ENCODE results near the gene ZC3H12C.
"Not testable (repeated sequence)": the region's sequence is repeated elsewhere in the genome, so short reads cannot be mapped to it uniquely, and the experiment has no call there.

The ZC3H12C gene

DNA sequence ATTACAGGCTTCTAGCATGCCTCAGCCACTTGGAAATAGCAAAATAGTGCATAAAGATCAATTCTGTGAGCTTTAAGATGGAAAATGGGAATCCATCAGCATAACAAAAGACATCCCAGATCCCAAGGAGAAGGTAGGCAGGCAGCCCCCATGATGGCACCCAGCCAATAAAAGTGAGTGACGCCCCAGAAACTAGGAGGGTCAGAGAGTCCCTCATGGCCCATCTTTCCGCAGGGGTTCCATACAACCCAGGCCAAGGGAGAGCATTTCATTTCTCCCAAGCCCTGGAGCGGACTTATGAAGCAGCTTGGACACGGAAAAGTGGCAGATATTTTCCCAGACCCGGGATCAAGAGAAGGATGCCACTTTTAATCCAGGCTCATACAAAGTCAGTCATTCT lies 93.3 kb downstream of the ZC3H12C start:
- DNase-seq, result no peak

DNA sequence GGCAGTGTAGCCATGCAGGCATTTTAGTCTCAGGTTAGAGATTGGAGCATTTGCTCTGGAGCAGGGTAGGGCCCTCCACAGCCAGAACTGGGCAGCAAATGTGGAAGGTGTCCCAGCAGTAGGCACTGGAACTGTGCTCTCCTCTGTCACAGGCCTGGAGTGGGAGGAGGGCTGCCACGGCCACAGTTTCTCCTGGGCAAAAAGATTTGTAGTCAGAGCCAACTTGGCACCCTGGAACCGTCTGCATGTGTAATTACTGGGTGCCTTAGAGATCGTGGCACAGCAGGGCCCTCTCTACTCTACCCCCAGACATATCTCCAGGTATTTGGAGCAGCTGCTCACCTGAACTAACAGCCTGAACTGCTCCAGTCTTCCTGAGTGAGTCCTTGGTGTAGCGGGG lies 93.7 kb downstream of the ZC3H12C start:
- no peak for DNase-seq

DNA sequence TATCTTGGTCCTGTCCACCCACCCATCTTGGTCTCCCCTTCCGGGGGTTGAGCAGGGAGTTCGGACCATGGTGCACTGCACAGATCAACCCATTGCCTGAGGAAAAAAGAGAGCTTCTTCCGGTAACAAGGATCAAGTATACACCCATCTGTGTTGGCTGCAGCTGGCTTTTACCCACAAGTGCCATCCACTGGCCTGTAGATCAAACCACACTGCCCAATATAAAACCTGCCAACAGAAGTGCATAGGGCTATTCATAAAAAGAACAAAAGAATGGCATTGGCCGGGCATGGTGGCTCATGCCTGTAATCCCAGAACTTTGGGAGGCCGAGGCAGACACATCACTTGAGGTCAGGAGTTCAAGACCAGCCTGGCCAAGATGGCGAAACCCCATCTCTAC lies 94.5 kb downstream of the ZC3H12C start:
- DNase-seq, result no peak

DNA sequence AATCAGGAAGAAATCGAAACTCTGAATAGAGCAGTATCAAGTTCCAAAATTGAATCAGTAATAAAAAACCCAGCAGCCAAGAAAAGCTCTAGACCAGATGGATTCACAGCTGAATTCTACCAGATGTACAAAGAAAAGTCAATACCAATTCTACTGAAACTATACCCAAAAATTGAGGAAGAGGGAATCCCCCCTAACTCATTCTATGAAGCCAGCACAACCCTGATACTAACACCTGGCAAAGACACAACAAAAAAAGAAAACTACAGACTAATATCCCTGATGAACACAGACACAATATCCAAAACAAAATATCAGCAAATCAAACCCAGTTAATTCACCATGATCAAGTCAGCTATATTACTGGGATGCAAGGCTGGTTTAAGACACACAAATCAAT lies 97.7 kb downstream of the ZC3H12C start:
- DNase-seq, result no peak

DNA sequence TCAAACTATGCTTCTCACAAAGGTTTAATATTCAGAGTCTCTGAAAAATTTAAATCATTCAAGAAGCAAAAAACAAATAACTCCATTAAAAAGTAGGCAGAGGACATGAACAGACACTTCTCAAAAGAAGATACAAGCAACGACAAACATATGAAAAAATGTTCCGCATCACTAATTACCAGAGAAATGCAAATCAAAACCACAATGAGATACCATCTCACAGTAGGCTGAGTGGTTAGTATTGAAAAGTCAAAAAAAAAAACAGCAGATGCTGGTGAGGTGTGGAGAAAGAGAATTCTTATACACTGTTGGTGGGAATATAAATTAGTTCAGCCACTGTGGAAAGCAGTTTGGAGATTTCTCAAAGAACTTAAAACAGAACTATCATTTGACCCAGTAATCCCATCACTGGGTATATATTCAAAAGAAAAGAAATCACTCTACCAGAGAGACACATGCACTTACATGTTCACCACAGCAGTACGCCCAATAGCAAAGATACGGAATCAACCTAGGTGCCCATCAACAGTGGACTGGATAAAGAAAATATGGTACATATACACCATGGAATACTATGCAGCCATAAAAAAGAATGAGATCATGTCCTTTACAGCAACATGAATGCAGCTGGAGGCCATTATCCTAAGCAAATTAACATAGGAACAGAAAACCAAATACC lies 99.6 kb downstream of the ZC3H12C start:
- DNase-seq, result not testable (repeated sequence)

DNA sequence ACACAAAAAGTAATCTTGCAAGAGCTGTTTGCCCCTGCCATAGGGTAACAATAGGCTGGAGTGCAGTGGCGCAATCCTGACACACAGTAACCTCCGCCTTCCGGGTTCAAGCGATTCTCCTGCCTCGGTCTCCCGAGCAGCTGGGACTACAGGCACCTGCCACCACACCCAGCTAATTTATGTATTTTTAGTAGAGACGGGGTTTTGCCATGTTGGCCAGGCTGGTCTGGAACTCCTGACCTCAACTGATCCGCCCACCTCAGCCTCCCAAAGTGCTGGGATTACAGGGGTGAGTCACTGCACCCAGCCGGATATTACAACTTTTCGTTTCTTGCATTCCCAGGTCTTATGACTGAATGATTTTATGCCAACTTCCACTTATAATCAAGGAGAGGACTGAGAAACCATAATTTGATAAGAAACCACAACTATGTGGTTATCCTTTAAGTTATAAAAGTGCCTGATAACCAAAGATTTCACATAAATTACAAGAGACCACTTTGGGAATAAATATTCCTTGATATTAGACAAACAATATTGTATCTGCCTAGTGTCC lies 101.1 kb downstream of the ZC3H12C start:
- DNase-seq, result not testable (repeated sequence)

DNA sequence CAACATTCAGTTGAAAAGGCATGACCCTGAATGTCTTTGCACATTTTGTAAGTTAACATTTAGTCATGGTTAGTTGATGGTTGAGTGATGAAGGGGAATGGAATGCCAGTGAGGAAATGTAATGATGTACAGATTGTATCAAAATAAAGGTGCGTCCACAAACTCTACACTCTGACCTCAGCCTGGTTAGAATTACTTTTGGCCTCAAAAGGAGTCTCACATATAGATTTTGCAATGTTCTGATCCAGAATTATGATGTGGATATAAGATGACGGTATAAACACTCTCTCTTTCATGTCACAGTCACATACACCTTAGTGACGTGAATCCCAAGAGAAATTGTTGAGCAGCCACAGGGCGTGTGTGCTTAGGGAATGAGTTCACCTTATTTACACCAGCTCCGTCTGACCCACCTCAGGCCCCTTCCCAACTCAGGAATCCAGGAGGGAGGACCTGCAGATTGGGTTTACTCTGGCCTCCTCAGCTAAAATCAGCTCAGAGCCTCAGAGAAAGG lies 103.1 kb downstream of the ZC3H12C start:
- no peak for DNase-seq

DNA sequence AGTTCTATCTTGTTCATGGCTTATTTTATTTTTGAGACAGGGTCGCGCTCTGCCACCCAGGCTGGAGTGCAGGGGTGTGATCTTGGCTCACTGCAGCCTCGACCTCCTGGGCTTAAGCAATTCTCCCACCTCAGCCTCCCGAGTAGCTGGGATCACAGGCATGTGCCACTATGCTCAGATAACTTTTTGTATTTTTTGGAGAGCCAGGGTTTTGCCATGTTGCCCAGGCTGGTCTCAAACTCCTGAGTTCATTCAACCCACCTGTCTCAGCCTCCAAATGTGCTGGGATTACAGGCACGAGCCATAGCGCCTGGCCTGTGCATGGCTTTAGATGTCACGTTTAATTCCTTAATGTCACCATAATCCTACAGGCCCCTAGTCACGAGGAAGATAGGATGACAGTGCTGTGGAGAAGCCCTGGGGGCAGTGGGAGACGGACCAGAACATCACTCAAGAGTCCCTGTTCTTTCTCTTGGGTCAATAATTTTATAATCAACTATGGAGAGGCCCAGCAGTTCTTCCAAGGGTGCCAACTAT lies 103.8 kb downstream of the ZC3H12C start:
- DNase-seq, result no peak

DNA sequence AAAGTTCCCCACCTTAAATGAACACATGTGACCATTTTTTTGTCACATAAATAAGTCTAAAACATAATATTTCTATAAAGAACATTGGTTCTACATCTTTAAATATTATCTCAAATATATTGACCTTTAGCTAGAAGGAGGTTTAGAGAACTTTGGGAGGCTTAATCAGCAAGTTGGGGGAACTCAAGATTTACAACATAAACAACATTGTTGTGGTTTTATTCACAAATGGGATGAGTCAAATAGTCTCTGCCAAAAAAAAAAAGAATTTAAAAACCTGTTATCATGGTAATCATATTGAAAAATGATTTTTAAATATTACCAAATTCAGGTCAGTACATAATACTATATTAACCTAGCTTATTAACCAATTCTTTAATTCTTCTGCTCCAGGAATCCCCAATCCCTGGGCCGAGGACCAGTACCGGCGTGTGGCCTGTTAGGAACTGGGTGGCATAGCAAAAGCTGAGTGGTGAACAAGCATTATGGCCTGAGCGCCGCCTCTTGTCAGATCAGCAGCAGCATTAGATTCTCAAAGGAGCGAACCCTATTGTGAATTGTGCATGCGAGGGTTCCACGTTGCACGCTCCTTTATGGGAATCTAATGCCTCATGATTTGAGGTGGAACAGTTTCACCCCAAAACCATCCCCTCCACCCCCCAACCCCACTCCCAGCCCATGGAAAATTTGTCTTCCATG lies 105.0 kb downstream of the ZC3H12C start:
- no peak for DNase-seq

DNA sequence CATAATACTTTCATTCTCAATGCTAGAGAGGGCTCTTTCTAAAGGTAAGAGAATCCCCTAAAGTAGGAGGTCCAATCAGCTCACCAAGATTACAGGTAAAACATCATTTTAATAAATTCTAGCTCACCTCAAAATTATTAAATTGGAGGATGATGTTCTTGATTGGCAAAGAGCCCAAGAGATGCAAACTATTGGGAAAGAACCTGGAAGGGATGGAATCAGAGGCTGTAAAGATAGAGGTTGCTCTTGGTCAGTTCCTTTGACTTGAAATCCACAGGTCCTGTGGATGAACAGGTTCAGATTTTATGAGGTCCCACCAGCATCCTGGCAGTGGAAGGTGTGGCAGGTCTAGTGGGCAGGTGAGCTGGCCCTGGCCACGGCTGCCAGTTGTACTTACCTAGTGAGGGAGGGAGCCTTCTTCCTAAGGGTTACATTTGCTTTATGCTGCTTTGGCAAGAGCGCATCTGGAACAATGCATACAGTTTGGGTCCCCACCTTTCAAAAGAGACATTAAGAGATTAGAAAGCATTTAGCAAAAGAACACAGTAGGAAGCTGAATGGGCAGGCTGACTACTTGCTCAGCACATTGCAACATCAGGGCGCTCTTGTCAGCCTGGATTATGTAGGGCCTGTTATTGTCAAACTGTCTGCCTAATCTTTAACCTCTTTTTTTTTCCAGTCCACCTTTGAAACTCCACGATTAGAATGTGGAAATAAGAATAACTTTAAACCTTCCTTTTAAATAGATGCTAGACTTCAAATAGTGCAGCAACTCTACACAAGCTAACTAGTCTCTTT lies 106.2 kb downstream of the ZC3H12C start:
- DNase-seq, result no peak

DNA sequence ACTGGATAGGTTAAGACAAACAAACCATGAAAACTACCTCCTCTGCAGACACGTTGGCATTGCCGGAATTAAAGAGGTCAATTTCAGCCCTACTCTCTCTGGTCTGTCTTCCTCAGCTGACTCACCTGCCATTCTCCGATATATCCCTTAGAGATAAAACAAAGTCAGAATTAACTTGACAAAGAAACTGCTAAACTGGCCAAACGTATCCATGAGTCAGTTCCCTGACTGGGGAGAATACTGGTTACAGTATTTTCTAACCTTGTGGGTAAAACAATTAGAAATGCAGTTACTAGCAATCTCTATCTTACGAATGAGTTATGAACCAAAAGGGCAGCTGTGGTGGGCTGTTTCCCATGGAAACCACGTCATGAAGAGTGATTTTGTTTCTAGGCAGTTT lies 107.0 kb downstream of the ZC3H12C start:
- no peak for DNase-seq

DNA sequence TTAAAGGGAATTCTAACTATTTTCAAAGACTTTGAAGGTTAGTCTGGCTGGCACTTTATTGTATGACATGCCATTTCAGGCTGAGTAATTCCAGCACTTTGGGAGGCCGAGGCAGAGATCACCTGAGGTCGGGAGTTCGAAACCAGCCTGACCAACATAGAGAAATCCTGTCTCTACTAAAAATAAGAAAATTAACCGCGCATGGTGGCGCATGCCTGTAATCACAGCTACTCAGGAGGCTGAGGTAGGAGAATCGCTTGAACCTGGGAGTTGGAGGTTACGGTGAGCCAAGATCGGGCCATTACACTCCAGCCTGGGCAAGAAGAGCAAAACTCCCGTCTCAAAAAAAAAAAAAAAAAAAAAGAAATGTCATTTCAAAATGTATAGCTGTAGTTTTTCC lies 107.6 kb downstream of the ZC3H12C start:
- DNase-seq, result no peak

DNA sequence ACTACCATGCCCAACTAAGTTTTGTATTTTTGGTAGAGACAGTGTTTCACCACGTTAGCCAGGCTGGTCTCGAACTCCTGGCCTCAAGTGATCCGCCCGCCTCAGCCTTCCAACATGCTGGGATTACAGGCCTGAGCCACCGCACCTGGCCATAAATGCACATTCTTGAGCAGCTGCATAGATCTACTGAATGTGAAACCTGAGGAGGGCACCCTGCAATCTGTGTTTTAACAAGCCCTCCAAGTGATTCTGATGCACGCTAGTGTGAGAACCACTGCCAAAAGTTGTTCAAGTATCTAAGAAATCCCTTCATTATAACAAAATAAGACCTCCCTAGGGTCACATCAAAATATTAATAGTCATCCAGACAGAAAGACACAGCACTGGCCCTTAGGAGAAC lies 113.9 kb downstream of the ZC3H12C start:
- DNase-seq, result no peak

DNA sequence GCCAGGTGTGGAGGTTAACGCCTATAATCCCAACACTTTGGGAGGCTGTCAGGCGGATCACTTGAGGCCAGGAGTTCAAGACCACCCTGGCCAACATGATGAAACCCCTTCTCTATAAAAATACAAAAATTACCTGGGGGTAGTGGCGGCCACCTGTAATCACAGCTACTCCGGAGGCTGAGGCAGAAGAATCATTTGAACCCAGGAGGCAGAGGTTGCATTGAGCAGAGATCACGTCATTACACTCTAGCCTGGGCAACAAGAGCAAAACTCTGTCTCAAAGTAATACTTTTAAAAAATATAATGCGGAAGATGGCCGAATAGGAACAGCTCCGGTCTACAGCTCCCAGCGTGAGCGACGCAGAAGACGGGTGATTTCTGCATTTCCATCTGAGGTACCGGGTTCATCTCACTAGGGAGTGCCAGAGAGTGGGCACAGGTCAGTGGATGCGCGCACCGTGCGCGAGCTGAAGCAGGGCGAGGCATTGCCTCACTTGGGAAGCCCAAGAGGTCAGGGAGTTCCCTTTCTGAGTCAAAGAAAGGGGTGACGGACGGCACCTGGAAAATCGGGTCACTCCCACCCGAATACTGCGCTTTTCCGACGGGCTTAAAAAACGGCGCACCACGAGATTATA lies 115.6 kb downstream of the ZC3H12C start:
- DNase-seq, result not testable (repeated sequence)

DNA sequence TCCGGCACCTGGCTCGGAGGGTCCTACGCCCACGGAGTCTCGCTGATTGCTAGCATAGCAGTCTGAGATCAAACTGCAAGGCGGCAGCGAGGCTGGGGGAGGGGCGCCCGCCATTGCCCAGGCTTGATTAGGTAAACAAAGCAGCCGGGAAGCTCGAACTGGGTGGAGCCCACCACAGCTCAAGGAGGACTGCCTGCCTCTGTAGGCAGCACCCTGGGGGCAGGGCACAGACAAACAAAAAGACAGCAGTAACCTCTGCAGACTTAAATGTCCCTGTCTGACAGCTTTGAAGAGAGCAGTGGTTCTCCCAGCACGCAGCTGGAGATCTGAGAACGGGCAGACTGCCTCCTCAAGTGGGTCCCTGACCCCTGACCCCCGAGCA lies 116.1 kb downstream of the ZC3H12C start:
- peak; percentile 23 for DNase-seq

DNA sequence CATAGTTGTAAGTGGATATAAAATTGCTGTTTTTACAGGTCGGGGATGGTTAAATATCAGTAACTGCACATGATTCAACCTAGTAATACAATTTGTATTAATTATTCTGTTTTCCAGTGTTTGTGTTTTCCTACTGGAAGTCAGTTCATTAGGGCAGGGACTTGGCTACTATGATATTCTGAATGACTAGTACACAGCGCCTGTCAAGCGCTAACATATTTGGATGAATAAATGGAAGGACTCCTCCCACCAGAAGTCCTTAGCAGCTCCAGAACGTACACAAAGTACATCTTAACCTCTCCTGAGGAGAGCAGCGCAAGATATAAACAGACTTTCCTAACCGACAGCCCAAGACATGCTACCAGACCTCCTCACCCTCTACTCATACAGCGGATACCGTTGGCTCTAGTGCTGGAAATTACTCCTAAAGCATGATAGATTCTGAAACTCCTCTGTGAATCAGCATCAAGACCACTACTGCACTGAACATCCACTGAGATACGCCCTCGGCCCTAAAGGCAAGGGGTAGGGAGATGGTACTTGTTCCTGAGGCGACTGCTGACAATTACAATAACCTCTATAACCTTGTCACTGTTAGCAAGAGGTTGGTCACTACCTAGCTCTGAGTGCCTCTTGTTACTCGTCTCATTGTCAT lies 124.2 kb downstream of the ZC3H12C start:
- DNase-seq, result no peak

DNA sequence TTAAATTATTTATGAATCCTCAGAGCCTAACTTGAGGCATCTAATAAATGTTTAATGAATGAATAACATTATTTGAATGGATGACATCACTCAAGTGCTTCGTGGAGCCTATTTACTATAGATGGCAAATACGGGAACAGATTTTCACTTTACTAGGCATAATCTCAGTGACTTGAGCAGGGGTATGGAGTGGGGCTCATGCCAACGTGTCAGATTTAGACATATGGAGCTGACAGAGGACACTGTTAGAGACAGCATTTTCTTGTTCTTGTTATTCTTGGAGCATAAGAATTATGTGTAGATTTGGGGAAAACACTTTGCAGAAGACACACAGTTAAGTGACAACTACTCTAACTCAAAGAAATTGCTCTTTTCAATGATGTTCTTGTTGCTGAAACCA lies 124.7 kb downstream of the ZC3H12C start:
- no peak for DNase-seq

DNA sequence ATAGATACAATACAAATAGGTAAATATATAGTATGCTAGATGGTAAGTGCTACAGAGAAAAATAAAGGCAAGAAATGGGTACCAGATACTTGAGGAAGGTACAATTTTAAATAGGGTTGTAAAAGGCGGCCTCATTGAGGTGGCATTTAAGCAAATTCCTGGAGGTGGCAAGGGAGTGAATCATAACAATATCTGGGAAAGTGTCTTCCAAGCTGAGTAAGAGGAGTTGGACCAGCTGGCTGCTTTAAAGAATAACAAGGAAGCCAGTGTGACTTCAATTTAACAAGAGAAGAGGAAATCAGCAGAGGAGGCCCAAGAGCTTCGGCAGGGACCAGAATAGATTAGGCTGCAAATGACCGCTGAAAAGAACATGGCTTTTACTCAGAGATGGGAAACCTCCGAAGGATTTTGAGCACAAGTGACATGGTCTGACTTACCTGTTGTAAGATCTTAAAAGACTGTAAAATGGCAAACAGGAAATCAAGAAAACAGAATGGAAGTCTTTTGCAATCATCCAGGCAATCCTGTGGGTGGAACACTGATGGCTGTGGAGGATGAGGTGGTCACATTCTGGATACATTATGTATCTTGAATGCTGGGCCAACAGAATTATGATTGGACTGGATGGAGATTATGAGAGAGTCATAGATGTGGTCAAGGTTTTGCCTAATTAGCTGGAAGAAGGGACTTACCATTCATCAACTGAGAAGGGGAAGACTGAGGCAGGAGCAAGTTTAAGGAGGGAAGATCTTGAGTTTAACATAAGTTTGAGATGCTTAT lies 126.0 kb downstream of the ZC3H12C start:
- no peak for DNase-seq

All from activated T-cell treated with anti-CD3 and anti-CD28 coated beads, Interleukin-2, amount 50 U/mL, for 1 hour (primary cell).